HG03103 (cell line): ENCODE measurements around the gene PRDM13.
A peak's percentile ranks its signal among the peaks of the same experiment; 100 is the strongest.
"Not testable (repeated sequence)": the region's sequence is repeated elsewhere in the genome, so short reads cannot be mapped to it uniquely, and the experiment has no call there.

Source experiments
- ATAC-seq: cut with Tn5 transposase; IDR thresholded peaks from one replicate; pipeline ENCODE4 v1.9.1; 2021; ENCODE audit warnings: low read depth; ENCODE audit not compliant: unreplicated experiment

Gene PRDM13

GRCh38 chr6:99606656-99607415 lies at the start of gene PRDM13:
TSS of gene PRDM13 (plus strand) at chr6:99606833. CDS start at chr6:99607035, 202 bp downstream.
- no peak for ATAC-seq

- no peak for ATAC-seq
Observed at GRCh38 chr6:99559057-99559456, 47.6 kb upstream of the PRDM13 start.

- ATAC-seq: no peak
Observed at GRCh38 chr6:99560668-99561067, 46.0 kb upstream of the PRDM13 start.

- ATAC-seq: no peak
Observed at GRCh38 chr6:99563056-99563723, 43.4 kb upstream of the PRDM13 start.

GRCh38 chr6:99568103-99568933 lies 38.3 kb upstream of the PRDM13 start, which contains the start of gene CCNC:
TSS of gene CCNC (minus strand) at chr6:99568660. CDS start at chr6:99568527, 133 bp downstream.
- ATAC-seq: peak; percentile 99

- ATAC-seq: no peak
Observed at GRCh38 chr6:99573980-99574617, 32.5 kb upstream of the PRDM13 start.

- no peak for ATAC-seq
Observed at GRCh38 chr6:99575544-99576227, 30.9 kb upstream of the PRDM13 start.

GRCh38 chr6:99579781-99580180 lies 26.9 kb upstream of the PRDM13 start:
- no peak for ATAC-seq

GRCh38 chr6:99587792-99588191 lies 18.8 kb upstream of the PRDM13 start:
- no peak for ATAC-seq

GRCh38 chr6:99588618-99589289 lies 17.9 kb upstream of the PRDM13 start:
- peak; percentile 95 for ATAC-seq

GRCh38 chr6:99589290-99589672 lies 17.4 kb upstream of the PRDM13 start:
- peak; percentile 18 for ATAC-seq

GRCh38 chr6:99589907-99590493 lies 16.6 kb upstream of the PRDM13 start:
- ATAC-seq: no peak

- no peak for ATAC-seq
Observed at GRCh38 chr6:99590728-99591672, 15.6 kb upstream of the PRDM13 start.

GRCh38 chr6:99591673-99592364 lies 14.8 kb upstream of the PRDM13 start:
- ATAC-seq: no peak

GRCh38 chr6:99592900-99593299 lies 13.7 kb upstream of the PRDM13 start:
- no peak for ATAC-seq

- not testable (repeated sequence) for ATAC-seq
Observed at GRCh38 chr6:99594696-99595095, 11.9 kb upstream of the PRDM13 start.
